HG02943 (cell line): ENCODE data around the gene PNPLA1.
"Not testable (repeated sequence)": the region's sequence is repeated elsewhere in the genome, so short reads cannot be mapped to it uniquely, and the experiment has no call there.

Experiments
- ATAC-seq: cut with Tn5 transposase; IDR thresholded peaks from one replicate; pipeline ENCODE4 v1.9.1; 2021; ENCODE audit warnings: mild to moderate bottlenecking, low read depth, moderate library complexity; ENCODE audit not compliant: unreplicated experiment

The PNPLA1 gene

GRCh38 chr6:36333931-36334725 is 64.3 kb downstream of the PNPLA1 start:
- no peak for ATAC-seq

GRCh38 chr6:36334832-36335459 is 65.1 kb downstream of the PNPLA1 start:
- no peak for ATAC-seq

- ATAC-seq, result no peak
Measured at GRCh38 chr6:36335465-36336207, 65.8 kb downstream of the PNPLA1 start.

- no peak for ATAC-seq
Measured at GRCh38 chr6:36336208-36336710, 66.4 kb downstream of the PNPLA1 start.

GRCh38 chr6:36336779-36337241 is 67.0 kb downstream of the PNPLA1 start, which contains the start of gene BNIP5:
TSS of gene BNIP5 (minus strand) at chr6:36336888. CDS start at chr6:36330690, 6,198 bp downstream.
- no peak for ATAC-seq

- no peak for ATAC-seq
Measured at GRCh38 chr6:36337814-36338213, 68.0 kb downstream of the PNPLA1 start.

- not testable (repeated sequence) for ATAC-seq
Measured at GRCh38 chr6:36338223-36338622, 68.4 kb downstream of the PNPLA1 start.

- ATAC-seq, result no peak
Measured at GRCh38 chr6:36339146-36339545, 69.3 kb downstream of the PNPLA1 start.

GRCh38 chr6:36340306-36340617 is 70.4 kb downstream of the PNPLA1 start:
- no peak for ATAC-seq

GRCh38 chr6:36340618-36341454 is 71.0 kb downstream of the PNPLA1 start:
- no peak for ATAC-seq

- ATAC-seq, result no peak
Measured at GRCh38 chr6:36343109-36343680, 73.3 kb downstream of the PNPLA1 start.

- no peak for ATAC-seq
Measured at GRCh38 chr6:36345681-36346466, 76.0 kb downstream of the PNPLA1 start.

- no peak for ATAC-seq
Measured at GRCh38 chr6:36346486-36347273, 76.8 kb downstream of the PNPLA1 start.

GRCh38 chr6:36347621-36348020 is 77.8 kb downstream of the PNPLA1 start:
- no peak for ATAC-seq

GRCh38 chr6:36349240-36349639 is 79.4 kb downstream of the PNPLA1 start:
- no peak for ATAC-seq

GRCh38 chr6:36350082-36350481 is 80.2 kb downstream of the PNPLA1 start:
- no peak for ATAC-seq

GRCh38 chr6:36350681-36351571 is 81.1 kb downstream of the PNPLA1 start:
- no peak for ATAC-seq
